NCI-H1092 (cell line): ENCODE data around the gene NEMF.
"Not testable (repeated sequence)": the region's sequence is repeated elsewhere in the genome, so short reads cannot be mapped to it uniquely, and the experiment has no call there.

ENCODE experiments used
- DNase-seq: peaks from one replicate; lab custom pipeline; 2025; lab: John Stamatoyannopoulos, UW

Gene NEMF

DNA sequence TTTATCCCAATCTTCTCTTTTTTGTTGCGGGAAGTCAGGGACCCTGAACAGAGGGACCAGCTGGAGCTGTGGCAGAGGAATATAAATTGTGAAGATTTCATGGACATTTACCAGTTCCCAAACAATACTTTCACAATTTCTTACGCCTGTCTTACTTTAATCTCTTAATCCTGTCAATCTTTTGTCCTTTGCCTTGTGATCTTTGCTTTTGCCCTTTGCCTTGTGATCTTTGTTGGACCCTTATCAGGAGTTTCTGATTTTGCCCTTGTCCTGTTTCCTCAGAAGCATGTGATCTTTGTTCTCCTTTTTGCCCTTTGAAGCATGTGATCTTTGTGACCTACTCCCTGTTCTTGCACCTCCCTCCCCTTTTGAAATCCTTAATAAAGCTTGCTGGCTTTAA, 36.5 kb downstream of the NEMF start:
- not testable (repeated sequence) for DNase-seq

- DNase-seq, result no peak
These were observed 43.8 kb downstream of the NEMF start for GRCh38 chr14:49808780-49809179.

- no peak for DNase-seq
These were observed 56.6 kb downstream of the NEMF start for GRCh38 chr14:49796025-49796424.

GRCh38 chr14:49792618-49793017, 60.0 kb downstream of the NEMF start:
- no peak for DNase-seq

- DNase-seq, result no peak
These were observed 66.3 kb downstream of the NEMF start for GRCh38 chr14:49786315-49786714.

DNA sequence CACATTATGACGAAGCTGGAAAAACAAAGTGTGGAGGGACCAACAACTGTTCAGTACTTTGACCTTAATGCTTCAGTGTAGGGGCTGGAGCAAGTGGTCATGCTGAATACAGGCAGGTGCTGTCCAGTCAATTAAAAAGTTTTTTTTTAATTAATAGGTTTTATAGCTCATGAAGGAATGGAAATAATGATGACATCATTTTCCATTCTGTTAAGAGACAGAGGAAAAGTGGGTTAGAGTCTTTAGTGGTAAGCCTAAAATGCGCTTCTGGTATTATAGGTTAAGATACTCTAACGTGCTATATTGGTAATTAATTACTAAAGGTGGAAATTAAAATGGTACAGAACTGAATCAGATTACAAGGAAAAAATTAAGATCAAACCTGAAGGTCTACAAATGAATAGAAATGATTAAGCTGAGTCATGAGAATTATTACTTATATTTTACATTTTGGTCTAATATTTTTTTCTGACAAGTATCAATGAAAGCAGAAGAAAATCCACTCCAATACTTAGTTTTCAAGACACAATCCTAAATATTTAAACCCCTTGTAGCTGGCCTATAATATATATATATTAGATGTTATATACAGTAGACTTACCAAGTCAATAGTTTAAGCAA, 69.1 kb downstream of the NEMF start:
- no peak for DNase-seq

DNA sequence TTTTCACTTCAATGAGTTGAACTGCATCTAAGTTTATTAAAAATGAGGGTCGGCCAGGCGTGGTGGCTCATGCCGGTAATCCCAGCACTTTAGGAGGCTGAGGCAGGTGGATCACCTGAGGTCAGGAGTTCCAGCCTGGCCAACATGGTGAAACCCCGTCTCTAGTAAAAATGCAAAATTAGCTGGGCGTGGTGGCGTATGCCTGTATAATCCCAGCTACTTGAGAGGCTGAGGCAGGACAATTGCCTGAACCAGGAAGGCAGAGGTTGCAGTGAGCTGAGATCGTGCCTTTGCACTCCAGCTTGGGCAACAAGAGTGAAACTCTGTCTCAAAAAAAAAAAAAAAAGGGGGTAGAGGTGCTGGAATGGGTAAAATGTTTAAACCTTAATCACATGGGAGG, 71.5 kb downstream of the NEMF start:
- not testable (repeated sequence) for DNase-seq

- DNase-seq, result no peak
These were observed 74.2 kb downstream of the NEMF start for GRCh38 chr14:49778421-49778820.

DNA sequence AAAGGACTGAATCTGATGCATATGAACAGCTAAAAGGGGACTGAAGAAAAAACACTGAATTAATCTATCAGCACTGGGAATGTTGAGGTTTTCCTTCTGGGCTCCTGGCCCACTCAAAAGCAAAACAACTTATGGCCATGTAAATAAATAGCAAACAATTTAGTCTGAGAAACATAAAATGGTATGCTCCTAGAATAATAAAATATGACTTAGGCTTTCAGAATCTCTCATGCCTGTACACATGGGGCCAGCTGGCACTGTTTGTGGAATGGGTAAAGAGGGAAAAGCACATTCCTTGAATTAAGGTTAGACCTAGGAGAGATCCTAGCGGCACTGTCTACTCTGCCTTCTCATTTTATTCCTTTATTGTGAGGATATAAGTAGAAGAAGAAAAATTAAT, 78.5 kb downstream of the NEMF start:
- DNase-seq, result no peak

GRCh38 chr14:49771691-49772090, 80.9 kb downstream of the NEMF start:
- not testable (repeated sequence) for DNase-seq

GRCh38 chr14:49770212-49770817, 82.3 kb downstream of the NEMF start:
- DNase-seq, result no peak

GRCh38 chr14:49769581-49770211, 82.9 kb downstream of the NEMF start:
- DNase-seq, result no peak

DNA sequence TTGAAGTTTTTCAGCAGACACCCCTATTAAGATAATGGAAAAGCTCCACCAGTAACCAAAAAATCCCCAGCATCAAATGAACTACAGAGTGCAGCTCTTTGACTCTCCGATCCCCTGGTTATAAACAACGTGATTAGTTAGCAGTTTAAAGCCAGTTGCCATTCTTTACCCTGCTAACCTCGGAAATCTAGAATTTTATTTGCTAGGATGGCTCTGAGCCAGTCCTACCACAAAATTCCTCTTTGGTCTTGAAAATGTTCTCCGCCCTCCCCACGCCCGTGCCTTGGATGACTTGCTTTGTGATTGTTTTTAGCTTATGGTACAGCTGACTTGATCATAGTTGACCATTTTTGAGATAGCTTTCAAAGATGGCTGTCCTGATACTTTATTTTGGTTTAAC, 83.4 kb downstream of the NEMF start:
- DNase-seq, result no peak

DNA sequence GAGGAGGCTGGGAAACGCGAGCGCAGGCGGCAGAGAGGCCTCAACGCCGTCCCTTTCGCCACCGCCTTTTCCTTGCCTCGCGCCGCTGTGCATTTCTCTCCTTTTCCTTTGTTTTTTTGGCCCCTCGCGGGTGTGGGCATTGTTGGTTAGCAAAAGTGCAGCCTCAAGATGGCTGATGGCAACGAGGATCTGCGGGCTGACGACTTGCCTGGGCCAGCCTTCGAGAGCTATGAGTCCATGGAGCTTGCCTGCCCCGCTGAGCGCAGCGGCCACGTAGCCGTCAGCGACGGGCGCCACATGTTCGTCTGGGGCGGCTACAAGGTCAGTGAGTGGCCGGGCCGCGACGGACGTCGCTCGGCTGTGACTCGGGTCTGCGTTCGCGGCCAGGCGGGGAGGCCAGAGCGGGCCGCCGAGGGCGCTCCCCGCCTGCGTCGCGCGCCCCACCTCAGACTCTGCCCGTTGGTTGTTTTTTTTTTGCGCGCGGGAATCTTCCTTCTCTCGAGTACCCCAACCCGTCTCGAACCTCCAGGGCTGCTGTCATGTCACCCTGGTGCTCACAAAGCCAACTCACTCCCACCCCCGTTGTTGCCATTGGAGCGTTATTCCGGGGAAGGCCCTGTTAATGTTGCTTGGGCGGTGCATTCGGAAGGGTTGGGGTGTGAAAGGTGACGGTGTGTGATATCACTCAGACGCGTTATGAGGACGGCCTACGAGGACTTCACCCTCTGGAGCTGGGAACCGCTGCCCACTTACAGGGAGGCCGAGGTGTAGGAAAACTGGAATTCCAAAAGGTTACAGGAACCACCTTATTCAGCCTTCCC, 84.1 kb downstream of the NEMF start:
- DNase-seq, result peak; percentile 46

- peak; percentile 85 for DNase-seq
These were observed 84.9 kb downstream of the NEMF start, which contains the start of gene KLHDC2 for GRCh38 chr14:49767571-49768300. KLHDC2 (plus strand) TSS chr14:49768153; CDS start chr14:49768469, 316 bp downstream.

GRCh38 chr14:49767270-49767570, 85.4 kb downstream of the NEMF start:
- DNase-seq, result no peak

GRCh38 chr14:49766839-49767238, 85.7 kb downstream of the NEMF start:
- DNase-seq, result no peak

DNA sequence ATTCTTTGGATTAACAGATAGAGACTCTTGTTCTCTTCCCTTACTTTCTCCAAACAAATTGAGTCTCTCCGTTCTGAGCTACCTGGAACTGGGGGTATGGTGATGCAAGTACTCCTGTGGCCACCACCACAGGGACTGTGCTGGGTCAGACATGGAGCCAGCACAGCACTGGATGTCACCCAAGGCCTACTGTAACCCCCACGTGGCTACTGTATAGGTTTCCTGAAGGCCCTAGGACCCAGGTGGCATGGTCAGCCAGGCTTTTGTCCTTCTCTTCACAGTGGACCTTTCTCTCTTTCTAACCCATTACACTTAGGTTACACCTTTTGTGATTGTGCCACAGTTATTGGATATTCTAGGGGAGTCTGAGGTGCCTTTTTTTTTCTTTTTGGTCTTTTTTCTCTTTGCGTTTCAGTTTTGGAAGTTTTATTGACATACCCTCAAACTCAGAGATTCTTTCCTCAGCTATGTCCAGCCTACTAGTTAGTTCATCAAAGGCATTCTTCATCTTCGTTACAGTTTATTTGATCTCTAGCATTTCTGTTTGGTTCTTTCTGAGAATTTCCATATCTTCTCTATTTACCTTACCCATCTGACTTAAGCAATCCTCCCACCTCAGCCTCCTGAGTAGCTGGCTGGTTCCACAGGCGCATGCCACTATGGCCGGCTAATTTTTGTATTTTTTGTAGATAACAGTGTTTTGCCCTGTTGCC, 90.6 kb downstream of the NEMF start:
- DNase-seq, result no peak

DNA sequence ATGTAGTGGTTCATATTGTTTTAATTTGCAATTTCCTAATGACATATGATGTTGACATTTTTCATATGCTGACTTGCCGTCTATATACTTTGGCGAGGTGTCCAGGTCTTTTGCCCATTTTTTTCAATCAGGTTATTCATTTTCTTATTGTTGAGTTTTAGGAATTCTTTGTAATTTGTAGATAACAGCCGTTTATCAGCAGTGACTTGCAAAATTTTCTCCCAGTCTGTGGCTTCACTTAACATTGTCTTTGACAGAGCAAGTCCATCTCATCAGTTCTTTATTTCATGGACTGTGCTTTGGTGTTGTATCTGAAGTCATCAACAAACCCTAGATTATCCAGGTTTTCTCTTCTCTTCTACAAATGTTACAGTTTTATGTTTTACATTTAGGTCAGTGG, 97.2 kb downstream of the NEMF start:
- DNase-seq, result no peak

GRCh38 chr14:49754570-49755097, 98.0 kb downstream of the NEMF start:
- DNase-seq, result no peak

DNA sequence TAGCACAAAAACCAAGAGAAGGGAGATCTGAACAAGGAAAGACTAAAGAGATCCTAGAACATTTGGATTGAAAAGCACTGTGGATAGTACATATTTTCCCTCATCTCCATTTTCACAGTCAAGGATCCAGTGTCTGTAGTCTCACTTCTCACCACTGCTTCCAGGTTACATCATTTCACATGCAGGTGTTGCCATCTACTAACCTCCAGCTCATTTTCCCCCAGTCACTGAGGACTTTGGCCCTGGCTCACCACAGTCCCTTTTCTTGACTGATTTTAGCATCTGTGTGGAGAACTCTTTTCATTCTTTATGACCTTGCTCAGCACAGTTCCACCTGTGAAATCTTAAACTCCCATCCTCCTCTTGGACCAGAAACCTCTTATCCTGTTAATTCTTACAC, 106.1 kb downstream of the NEMF start:
- not testable (repeated sequence) for DNase-seq
